Omental fat pad (tissue), 4 donors: ENCODE results near the gene FBXO40. TPM values are rescaled to one million over a fixed set of nuclear protein-coding genes. Genes with fewer than 3 reads are reported as not detected.

ENCODE experiments used
- ATAC-seq: fragments of 150-250 bp; one replicate; pipeline ENCODE4 v1.9.1; 2016; ENCODE audit warnings: mild to moderate bottlenecking, moderate library complexity; ENCODE audit not compliant: low FRiP score
- DNase-seq: peaks from one replicate; pipeline ENCODE4 v3.0.0-alpha.2; 2019; ENCODE audit warnings: low spot score
- CTCF ChIP-seq, 3 donors: fragments of 450-650 bp; IDR thresholded peaks; one replicate each; pipeline ENCODE4 v1.5.1; 2016 to 2017; ENCODE audit warnings: antibody characterized with exemption in 3 of 3, mild to moderate bottlenecking in 3 of 3, moderate library complexity in 2 of 3
- total RNA-seq, 4 donors: library from RNA; depleted of rRNA; stranded (reverse); fragments of >200 nt; gene quantifications; one replicate each; pipeline ENCODE4 v1.1.0, GENCODE V29; 2016

FBXO40 gene
- total RNA-seq, 4 donors from 2014 or later: 0.06 to 0.32 TPM; not detected in 2

- no peak for TF ChIP-seq CTCF (IDR thresholded peaks at IDR 0.05)
- DNase-seq: no peak
- no peak for ATAC-seq
Observed at GRCh38 chr3:121621491-121621890, 28.3 kb downstream of the FBXO40 start.

GRCh38 chr3:121624147-121624899 lies 31.1 kb downstream of the FBXO40 start:
- no peak for ATAC-seq
- no peak for DNase-seq
- no peak for TF ChIP-seq CTCF (IDR thresholded peaks at IDR 0.05)

GRCh38 chr3:121626495-121626894 lies 33.3 kb downstream of the FBXO40 start:
- TF ChIP-seq CTCF (IDR thresholded peaks at IDR 0.05): no peak
- ATAC-seq (no peak), DNase-seq (no peak)

DNA sequence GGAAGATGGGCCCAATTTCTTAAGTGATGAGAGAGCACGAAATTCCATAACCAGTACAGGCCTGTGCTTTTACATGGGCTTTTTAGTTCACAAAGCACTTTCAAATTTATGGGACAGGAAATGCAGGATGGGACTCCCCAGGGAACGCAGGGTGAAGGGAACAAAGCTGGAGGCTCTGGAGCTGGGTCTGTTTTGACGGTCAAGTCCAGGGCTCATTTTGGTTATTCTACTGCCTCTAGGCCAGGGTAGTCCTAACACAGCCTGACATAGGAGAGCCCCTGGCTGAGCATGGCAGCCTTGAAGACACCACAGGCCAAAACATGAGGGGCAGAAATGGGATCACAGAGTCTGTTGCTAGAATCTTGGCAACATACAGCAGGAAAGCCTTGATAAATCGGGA lies 34.0 kb downstream of the FBXO40 start:
- DNase-seq (no peak), ATAC-seq (no peak)
- TF ChIP-seq CTCF (IDR thresholded peaks at IDR 0.05): no peak

DNA sequence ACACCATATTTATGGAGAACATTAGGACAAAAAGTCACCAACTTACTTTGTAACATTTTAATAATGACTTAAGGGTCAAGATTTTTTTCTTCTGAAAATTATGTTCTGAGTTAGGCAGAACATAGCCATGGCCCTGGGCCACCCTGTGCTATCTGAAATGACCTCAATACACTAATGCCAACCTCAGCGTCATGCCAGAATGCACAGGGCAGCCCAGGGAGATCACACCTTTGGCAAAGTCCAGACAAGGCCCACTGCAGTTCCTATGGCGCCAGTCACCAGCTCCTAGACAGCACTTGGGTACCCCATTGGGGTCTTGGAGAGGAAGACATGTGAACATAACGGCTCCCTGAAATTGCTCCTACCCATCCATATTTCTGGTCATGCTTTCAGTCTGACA lies 34.4 kb downstream of the FBXO40 start:
- ATAC-seq (no peak), DNase-seq (no peak)
- TF ChIP-seq CTCF (IDR thresholded peaks at IDR 0.05): no peak

DNA sequence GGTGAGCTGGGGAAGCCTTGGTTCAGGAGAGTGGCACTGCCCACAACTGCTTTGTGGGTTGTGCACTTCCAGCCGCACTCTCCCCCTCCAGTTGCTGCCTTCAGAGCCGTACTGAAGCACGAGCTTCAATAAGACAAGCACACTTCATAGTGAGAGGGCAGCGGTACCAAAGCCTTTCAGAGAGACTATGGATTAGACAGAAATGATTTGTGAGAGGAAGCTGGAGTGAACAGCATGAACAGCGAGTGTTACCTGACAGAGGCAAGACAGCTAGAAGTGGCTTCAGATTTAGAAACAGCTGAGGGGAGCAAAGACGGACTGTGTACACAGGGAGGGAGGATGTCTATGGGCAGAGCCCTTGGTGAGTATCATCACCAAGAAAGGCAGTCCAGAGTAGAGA lies 36.4 kb downstream of the FBXO40 start:
- no peak for DNase-seq
- no peak for TF ChIP-seq CTCF (IDR thresholded peaks at IDR 0.05)
- ATAC-seq: no peak

DNA sequence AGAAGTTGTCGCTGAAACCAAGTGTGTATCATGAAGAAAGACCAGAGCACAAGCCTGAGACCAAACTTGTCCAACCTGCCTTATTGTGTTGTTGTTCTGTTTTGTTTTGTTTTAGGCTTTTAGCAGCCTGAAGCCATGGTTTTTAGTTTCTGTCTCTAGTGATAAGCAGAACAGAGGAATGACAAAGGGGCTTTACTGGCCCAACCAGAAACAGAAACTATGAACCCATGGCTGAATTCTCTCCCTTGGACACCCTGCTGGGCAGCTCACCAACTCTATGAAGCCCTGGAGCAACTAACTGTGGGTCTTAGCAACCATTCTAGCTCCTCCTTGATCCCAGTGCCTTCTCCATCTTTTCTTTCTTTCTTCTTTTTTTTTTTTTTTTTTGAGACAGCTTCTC lies 37.2 kb downstream of the FBXO40 start:
- no peak for ATAC-seq
- no peak for TF ChIP-seq CTCF (IDR thresholded peaks at IDR 0.05)
- DNase-seq: no peak
